A549 (cell line): Measurements from ENCODE around the gene CIRBP. TPM values are rescaled to one million over a fixed set of nuclear protein-coding genes. Genes with fewer than 3 reads are reported as not detected.

ENCODE experiments used
- ATAC-seq, 2 experiments: fragments of 200-7000 bp in 1 of 2; fragments of >200 bp in 1 of 2; cut with Nextera tagmentation in 1 of 2; cut with Tn5 transposase in 1 of 2; 3 replicates each; pipeline versions ENCODE4 v1.8.0 to v1.9.1; 2018 to 2020; ENCODE audit warnings: mild to moderate bottlenecking in 1 of 2, moderate library complexity in 1 of 2
- CTCF ChIA-PET: fragments of 300-600 bp; sonication (Branson Sonifier 250); formaldehyde crosslinking; extraction: SDS; loops from one replicate; lab custom pipeline; 2021; ENCODE audit warnings: antibody characterized with exemption, inconsistent platforms; lab: Yijun Ruan, JAX
- POLR2A ChIA-PET: fragments of 350-600 bp; formaldehyde crosslinking; extraction: SDS; loops from one replicate; lab custom pipeline; 2021; ENCODE audit warnings: antibody characterized with exemption, inconsistent platforms; lab: Yijun Ruan, JAX
- DNase-seq, 2 experiments: peaks; one replicate each; pipeline versions ENCODE4 v3.0.0 to v3.0.0-alpha.2; 2011 to 2016; ENCODE audit warnings: low read depth in 1 of 2, low spot score in 1 of 2
- FAIRE-seq: peaks from 2 replicates; lab custom pipeline; 2011; peaks lifted over from hg19 to GRCh38; lab: Jason Lieb, UNC
- H3K27ac ChIP-seq, 2 experiments: fragments of >200 bp; sonication (Bioruptor Twin); formaldehyde crosslinking; 3 replicates each; pipeline ENCODE4 v1.5.1; 2016 to 2017
- H3K4me1 ChIP-seq: fragments of >200 bp; sonication (Bioruptor Twin); formaldehyde crosslinking; 3 replicates; pipeline ENCODE4 v1.6.1; 2016
- H3K4me2 ChIP-seq: fragments of >200 bp; sonication (Bioruptor Twin); formaldehyde crosslinking; 3 replicates; pipeline ENCODE4 v1.6.1; 2016
- H3K4me3 ChIP-seq: fragments of >200 bp; sonication (Bioruptor Twin); formaldehyde crosslinking; 3 replicates; pipeline ENCODE4 v1.5.1; 2016
- H3K9me3 ChIP-seq: fragments of >200 bp; sonication (Bioruptor Twin); formaldehyde crosslinking; 3 replicates; pipeline ENCODE4 v1.6.1; 2016
- BHLHE40 ChIP-seq: IDR thresholded peaks from 2 replicates; pipeline ENCODE4 v1.6.1; 2012; ENCODE audit warnings: low read depth, low read length, inconsistent platforms
- CEBPB ChIP-seq, 2 experiments: fragments of >200 bp in 1 of 2; sonication (Bioruptor Twin) in 1 of 2; formaldehyde crosslinking in 1 of 2; IDR thresholded peaks; 2 replicates each; pipeline ENCODE4 v1.6.1; 2012 to 2016
- CTCF ChIP-seq: fragments of >200 bp; sonication (Bioruptor Twin); formaldehyde crosslinking; IDR thresholded peaks from 3 replicates; pipeline ENCODE4 v1.5.1; 2016
- FOSB ChIP-seq: fragments of 250-450 bp; sonication (Bioruptor Pico); IDR thresholded peaks from 2 replicates; pipeline ENCODE4 v1.5.0; 2020; ENCODE audit warnings: mild to moderate bottlenecking, moderate library complexity
- GATA3 ChIP-seq: IDR thresholded peaks from 2 replicates; pipeline ENCODE4 v1.6.1; 2012; ENCODE audit warnings: borderline replicate concordance
- JUNB ChIP-seq: fragments of >200 bp; sonication (Bioruptor Twin); formaldehyde crosslinking; IDR thresholded peaks from 2 replicates; pipeline ENCODE4 v1.6.1; 2016
- MAZ ChIP-seq: fragments of 150-350 bp; IDR thresholded peaks from 2 replicates; pipeline ENCODE4 v1.6.1; 2014; ENCODE audit warnings: antibody characterized with exemption, low read depth, low read length, borderline replicate concordance
- PHF8 ChIP-seq: fragments of 200-600 bp; sonication (generic); IDR thresholded peaks from 2 replicates; pipeline ENCODE4 v1.6.1; 2016; ENCODE audit warnings: low read depth, mild to moderate bottlenecking, antibody characterized with exemption, moderate library complexity, borderline replicate concordance
- POLR2A ChIP-seq: IDR thresholded peaks from 2 replicates; pipeline ENCODE4 v1.6.1; 2012; ENCODE audit warnings: mild to moderate bottlenecking, low read length
- RARB ChIP-seq: fragments of 250-450 bp; sonication (Bioruptor Pico); IDR thresholded peaks from 2 replicates; pipeline ENCODE4 v1.8.0; 2021; ENCODE audit warnings: mild to moderate bottlenecking, moderate library complexity
- SMC3 ChIP-seq: fragments of >200 bp; sonication (Bioruptor Twin); formaldehyde crosslinking; IDR thresholded peaks from 3 replicates; pipeline ENCODE4 v1.6.1; 2018; ENCODE audit warnings: inconsistent platforms
- SREBF2 ChIP-seq: fragments of 450-650 bp; IDR thresholded peaks from 2 replicates; pipeline ENCODE4 v1.6.1; 2014; ENCODE audit warnings: mild to moderate bottlenecking, moderate library complexity
- TFCP2L1 ChIP-seq: fragments of 250-450 bp; sonication (Bioruptor Pico); IDR thresholded peaks from 2 replicates; pipeline ENCODE4 v1.5.0; 2021; ENCODE audit warnings: mild to moderate bottlenecking
- WGBS: methylation state at CpG from one replicate; pipeline ENCODE4 v1.1.6; 2017; ENCODE audit errors: missing lambda C conversion rate; 5-methylcytosine and 5-hydroxymethylcytosine counted together
- polyA plus RNA-seq, 4 experiments: library from polyadenylated mRNA; depleted of rRNA in 3 of 4; stranded (reverse); fragments of >200 nt; fragmentation: RNase III in 1 of 4; extraction: RNeasy Plus Mini Kit Qiagen cat#74134 plus additional on column Dnase treatment in 1 of 4; gene quantifications; 2 replicates in 3 of 4; 3 replicates in 1 of 4; pipeline ENCODE4 v1.2.3, GENCODE V29; 2011 to 2017
- TF ChIP-seq, protein P1 (sequence below): fragments of >200 bp; sonication (Bioruptor Twin); formaldehyde crosslinking; IDR thresholded peaks from 3 replicates; pipeline ENCODE4 v1.6.1; 2016
- TF ChIP-seq, protein P2 (sequence below): IDR thresholded peaks from 2 replicates; pipeline ENCODE4 v1.6.1; 2012
- TF ChIP-seq, protein P3 (sequence below): fragments of >200 bp; sonication (Bioruptor Twin); formaldehyde crosslinking; IDR thresholded peaks from 2 replicates; pipeline ENCODE4 v1.6.1; 2016

CIRBP gene
- polyA plus RNA-seq, 2 of the 4 experiments (the other 2 are of a cell fraction), result 151 to 178 TPM

GRCh38 chr19:1267477-1268225 is 1.5 kb upstream of the CIRBP start:
- peak overlapping the region; percentile 53 for H3K4me3 ChIP-seq
- no peak for FAIRE-seq

DNA sequence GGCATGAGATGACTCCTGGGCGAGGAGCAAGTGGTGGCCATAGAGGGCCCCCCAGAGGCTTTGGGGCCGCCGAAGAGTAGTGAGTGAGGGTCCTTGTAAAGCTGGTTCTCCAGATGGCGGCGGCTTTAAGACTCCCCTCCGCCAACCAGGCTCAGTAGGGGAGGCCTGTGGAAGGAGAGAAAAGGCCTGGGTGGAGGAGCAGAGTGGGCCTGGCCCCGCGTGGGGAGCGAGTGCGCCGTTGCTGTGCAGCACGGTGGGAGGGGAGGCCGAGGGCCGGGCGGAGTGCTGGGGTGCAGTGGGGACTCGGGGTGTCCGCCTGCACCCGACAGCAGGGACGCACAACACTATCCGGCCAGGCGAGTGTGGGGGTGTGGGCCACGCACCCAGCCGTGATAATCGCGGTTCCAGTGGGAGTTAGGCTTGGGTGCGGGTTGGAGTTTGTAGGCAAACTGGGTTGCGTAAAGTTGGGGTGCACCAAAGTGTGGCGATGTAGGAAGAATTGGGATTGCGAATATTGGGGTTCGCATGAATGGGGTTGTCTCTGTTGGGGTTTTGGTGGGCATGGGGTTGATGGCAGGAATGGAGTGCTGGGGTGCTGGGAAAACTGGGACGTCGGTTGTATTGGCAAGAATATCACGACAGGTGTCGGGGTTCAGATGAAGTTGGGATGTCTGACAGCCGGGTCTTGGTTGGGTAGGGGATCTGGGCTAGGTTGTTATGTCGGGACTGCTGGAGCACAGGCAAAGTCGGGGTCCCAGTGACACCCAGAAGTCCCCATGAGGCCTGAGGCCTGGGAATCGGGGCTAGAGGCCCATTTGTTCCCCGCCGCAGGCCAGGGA is 687 bp upstream of the CIRBP start:
- 79% methylated on average over 37 of the region's 40 CpGs for WGBS
- ATAC-seq (no peak), DNase-seq (no peak)
- H3K9me3 ChIP-seq, result no peaks in the 10 kb centered on the region
- ChIA-PET POLR2A (interaction anchor here (0.6 to 3.8 kb wide), 24 partner anchors 8 to 593 kb away, joined by 3 to 98 read pairs (median 5); partner anchors contain the start of genes ABCA7, ATP5F1D, RNU6-2 and WDR18), CTCF (interaction anchor here (1.2 to 18.7 kb wide), 5 partner anchors 11 to 48 kb away, joined by 3 to 500 read pairs (median 16); partner anchors contain the start of gene ATP5F1D)
- no peak overlapping the region for H3K4me3 ChIP-seq
- TF ChIP-seq PHF8 (no peak), SMC3 (no peak), CEBPB (IDR thresholded peaks at IDR 0.05) (0 out of 4 replicates have a peak, but pooled peaks of 1 of the 2 experiments have one; percentile 9), MAZ (no peak), JUNB (no peak), POLR2A (no peak)
- TF ChIP-seq, all 56 proteins: peak for 1
- FAIRE-seq, result no peak
- H3K4me1 ChIP-seq, result peaks cover 61% of the 10 kb centered on the region
- H3K27ac ChIP-seq, result peak overlapping the region; percentile 55 to 100; a peak in 4 of 6 replicates
- H3K4me2 ChIP-seq, result peak overlapping the region; percentile 95

More at GRCh38 chr19:1267477-1268225, 1.5 kb upstream of the CIRBP start:
- 34% methylated on average over 24 of the region's 35 CpGs for WGBS
- ChIA-PET CTCF (interaction anchor here (0.6 to 18.7 kb wide), 9 partner anchors 12 to 168 kb away, joined by 3 to 500 read pairs (median 8); partner anchors contain the start of gene ATP5F1D), POLR2A (interaction anchor here (3.8 kb wide), 1 partner anchor 24 kb away, joined by 42 read pairs; no protein-coding TSS in a partner anchor)
- Histone ChIP-seq H3K4me1 (peaks cover 69% of the 10 kb centered on the region), H3K27ac (peak overlapping the region; percentile 90 to 100; a peak in 5 of 6 replicates), H3K4me2 (peak overlapping the region; percentile 95), H3K9me3 (no peaks in the 10 kb centered on the region)
- DNase-seq (no peak), ATAC-seq (no peak)
- TF ChIP-seq TFCP2L1 (CRISPR knock-in tag) (no peak), CEBPB (IDR thresholded peaks at IDR 0.05) (peak in 1 of 2 experiments; percentile 83; a peak in 2 of 4 replicates), GATA3 (no peak), RARB (CRISPR knock-in tag) (no peak), FOSB (CRISPR knock-in tag) (no peak), BHLHE40 (no peak), SREBF2 (no peak), CTCF (no peak)
- TF ChIP-seq, protein P1, sequence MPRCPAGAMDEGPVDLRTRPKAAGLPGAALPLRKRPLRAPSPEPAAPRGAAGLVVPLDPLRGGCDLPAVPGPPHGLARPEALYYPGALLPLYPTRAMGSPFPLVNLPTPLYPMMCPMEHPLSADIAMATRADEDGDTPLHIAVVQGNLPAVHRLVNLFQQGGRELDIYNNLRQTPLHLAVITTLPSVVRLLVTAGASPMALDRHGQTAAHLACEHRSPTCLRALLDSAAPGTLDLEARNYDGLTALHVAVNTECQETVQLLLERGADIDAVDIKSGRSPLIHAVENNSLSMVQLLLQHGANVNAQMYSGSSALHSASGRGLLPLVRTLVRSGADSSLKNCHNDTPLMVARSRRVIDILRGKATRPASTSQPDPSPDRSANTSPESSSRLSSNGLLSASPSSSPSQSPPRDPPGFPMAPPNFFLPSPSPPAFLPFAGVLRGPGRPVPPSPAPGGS, result no peak
- TF ChIP-seq, protein P2, sequence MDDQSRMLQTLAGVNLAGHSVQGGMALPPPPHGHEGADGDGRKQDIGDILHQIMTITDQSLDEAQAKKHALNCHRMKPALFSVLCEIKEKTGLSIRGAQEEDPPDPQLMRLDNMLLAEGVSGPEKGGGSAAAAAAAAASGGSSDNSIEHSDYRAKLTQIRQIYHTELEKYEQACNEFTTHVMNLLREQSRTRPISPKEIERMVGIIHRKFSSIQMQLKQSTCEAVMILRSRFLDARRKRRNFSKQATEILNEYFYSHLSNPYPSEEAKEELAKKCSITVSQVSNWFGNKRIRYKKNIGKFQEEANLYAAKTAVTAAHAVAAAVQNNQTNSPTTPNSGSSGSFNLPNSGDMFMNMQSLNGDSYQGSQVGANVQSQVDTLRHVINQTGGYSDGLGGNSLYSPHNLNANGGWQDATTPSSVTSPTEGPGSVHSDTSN, result 0 out of 2 replicates have a peak, but pooled peaks have one; percentile 27
- TF ChIP-seq, protein P3, sequence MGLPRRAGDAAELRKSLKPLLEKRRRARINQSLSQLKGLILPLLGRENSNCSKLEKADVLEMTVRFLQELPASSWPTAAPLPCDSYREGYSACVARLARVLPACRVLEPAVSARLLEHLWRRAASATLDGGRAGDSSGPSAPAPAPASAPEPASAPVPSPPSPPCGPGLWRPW, result no peak
